K562 treated with DMSO at 1 percent for 24 hours (cell line): ENCODE data around the gene CD47. TPM values are rescaled to one million over a fixed set of nuclear protein-coding genes. Genes with fewer than 3 reads are reported as not detected.

Experiments used
- total RNA-seq: library from RNA; unstranded; fragments of 300-600 nt; gene quantifications from 2 replicates; pipeline ENCODE4 v1.2.3, GENCODE V29; 2022; ENCODE audit warnings: low read depth; ENCODE audit not compliant: insufficient read depth

Gene CD47
- total RNA-seq = 34.4 and 34.7 TPM in 2 replicates

GRCh38 chr3:108090701-108091497, at the start of gene CD47:
Gene CD47, minus strand, starts transcription at chr3:108091031. Its CDS starts 123 bp downstream, at chr3:108090908.

Other genes starting within 250 kb of the CD47 start
- gene IFT57, start 131.4 kb upstream of the CD47 start, total RNA-seq = 4.8 and 7.0 TPM in 2 replicates
- not detected in 2 replicates for gene HHLA2, start 205.5 kb upstream of the CD47 start, total RNA-seq